ENCODE measurements around the gene SEMA5A. TPM values are rescaled to one million over a fixed set of nuclear protein-coding genes. Genes with fewer than 3 reads are reported as not detected.

SEMA5A gene
- total RNA-seq, 1 donor from 2014 or later = 1.6 TPM

GRCh38 chr5:9545136-9545991, 511 bp downstream of the SEMA5A start:
- no peaks in the 10 kb centered on the region for H3K36me3 ChIP-seq (ENCODE audit: control insufficient read depth, insufficient read depth, low read length)
- TF ChIP-seq CTCF (IDR thresholded peaks at IDR 0.05; ENCODE audit: insufficient read depth, low read length, severe bottlenecking) = no peak
- no peaks in the 10 kb centered on the region for H3K27me3 ChIP-seq (ENCODE audit: control insufficient read depth, insufficient read depth, low read length)
- FAIRE-seq (no peak), DNase-seq (ENCODE audit: low read depth) (no peak)
- H3K4me3 ChIP-seq (ENCODE audit: low read depth, low read length) = peak overlapping the region; percentile 73

- DNase-seq (ENCODE audit: low read depth) (peak; percentile 67), FAIRE-seq (no peak)
- Histone ChIP-seq H3K36me3 (ENCODE audit: control insufficient read depth, insufficient read depth, low read length) (no peaks in the 10 kb centered on the region), H3K4me3 (ENCODE audit: low read depth, low read length) (peak overlapping the region; percentile 73), H3K27me3 (ENCODE audit: control insufficient read depth, insufficient read depth, low read length) (no peaks in the 10 kb centered on the region)
- peak; percentile 94 for TF ChIP-seq CTCF (IDR thresholded peaks at IDR 0.05; ENCODE audit: insufficient read depth, low read length, severe bottlenecking)
Observed at GRCh38 chr5:9544502-9545135, 1.3 kb downstream of the SEMA5A start.

- TF ChIP-seq CTCF (IDR thresholded peaks at IDR 0.05; ENCODE audit: insufficient read depth, low read length, severe bottlenecking) = no peak
- Histone ChIP-seq H3K36me3 (ENCODE audit: control insufficient read depth, insufficient read depth, low read length) (no peaks in the 10 kb centered on the region), H3K27me3 (ENCODE audit: control insufficient read depth, insufficient read depth, low read length) (no peaks in the 10 kb centered on the region), H3K4me3 (ENCODE audit: low read depth, low read length) (peak overlapping the region; percentile 73)
- FAIRE-seq = no peak
- DNase-seq (ENCODE audit: low read depth) = no peak
Observed at GRCh38 chr5:9544056-9544455, 1.8 kb downstream of the SEMA5A start.

- Histone ChIP-seq H3K27me3 (ENCODE audit: control insufficient read depth, insufficient read depth, low read length) (no peaks in the 10 kb centered on the region), H3K4me3 (ENCODE audit: low read depth, low read length) (no peak overlapping the region), H3K36me3 (ENCODE audit: control insufficient read depth, insufficient read depth, low read length) (no peaks in the 10 kb centered on the region)
- no peak for DNase-seq (ENCODE audit: low read depth)
- no peak for TF ChIP-seq CTCF (IDR thresholded peaks at IDR 0.05; ENCODE audit: insufficient read depth, low read length, severe bottlenecking)
- FAIRE-seq = no peak
Observed at GRCh38 chr5:9543311-9543920, 2.5 kb downstream of the SEMA5A start.

GRCh38 chr5:9540791-9541190, 5.1 kb downstream of the SEMA5A start:
- TF ChIP-seq CTCF (IDR thresholded peaks at IDR 0.05; ENCODE audit: insufficient read depth, low read length, severe bottlenecking) = no peak
- no peaks in the 10 kb centered on the region for H3K27me3 ChIP-seq (ENCODE audit: control insufficient read depth, insufficient read depth, low read length)
- no peak for DNase-seq (ENCODE audit: low read depth)
- FAIRE-seq = no peak
- no peak overlapping the region for H3K4me3 ChIP-seq (ENCODE audit: low read depth, low read length)
- H3K36me3 ChIP-seq (ENCODE audit: control insufficient read depth, insufficient read depth, low read length) = no peaks in the 10 kb centered on the region

All from bronchial epithelial cell (primary cell).